GM08714 (cell line): ENCODE results near the gene FAM117B.
"Not testable (repeated sequence)": the region's sequence is repeated elsewhere in the genome, so short reads cannot be mapped to it uniquely, and the experiment has no call there.

Source experiments
- H3K4me3 ChIP-seq: fragments of 200-500 bp; sonication (Bioruptor generic); 2 replicates; pipeline ENCODE4 v1.5.1; 2014; ENCODE audit warnings: mild to moderate bottlenecking, low read length, inconsistent platforms
- ZNF274 ChIP-seq: IDR thresholded peaks from 2 replicates; pipeline ENCODE4 v1.6.1; 2012; ENCODE audit warnings: mild to moderate bottlenecking, low read depth, low read length

FAM117B gene

DNA sequence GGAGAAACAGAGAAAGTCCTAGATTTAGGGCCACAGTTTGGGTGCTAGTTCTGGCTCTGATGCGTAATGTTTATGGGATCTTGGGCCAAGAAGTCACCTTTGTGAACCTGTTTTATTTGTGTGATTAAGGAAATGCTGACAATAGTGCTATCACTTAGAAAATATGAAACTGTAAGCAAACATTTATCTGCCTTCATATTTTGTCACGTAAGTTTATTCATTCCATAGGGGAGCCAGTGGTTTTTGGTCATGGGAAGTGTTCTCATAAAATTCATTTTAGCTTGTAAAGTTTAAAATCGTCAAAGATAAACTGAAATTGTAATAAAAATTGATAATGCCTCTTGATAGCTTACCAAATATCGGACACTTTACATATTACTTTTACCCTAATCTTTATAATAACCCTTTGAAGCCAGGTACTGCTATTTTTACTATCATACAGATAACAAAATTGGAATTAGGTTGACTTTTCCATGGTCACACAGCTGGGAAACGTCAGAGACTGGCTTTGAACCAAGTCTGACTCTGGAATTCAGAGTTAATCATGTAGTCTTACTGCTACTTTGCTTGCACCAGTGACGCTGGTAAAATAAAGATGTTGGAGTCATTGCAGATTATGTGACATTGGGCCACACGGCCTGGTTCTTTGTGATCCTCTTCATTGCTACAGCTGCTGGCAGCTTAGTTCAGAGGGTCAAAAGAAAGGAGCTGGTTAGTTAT lies 137.1 kb downstream of the FAM117B start:
- TF ChIP-seq ZNF274 = no peak
- no peak overlapping the region for H3K4me3 ChIP-seq

GRCh38 chr2:202773301-202773973 lies 138.7 kb downstream of the FAM117B start:
- no peak for TF ChIP-seq ZNF274
- no peak overlapping the region for H3K4me3 ChIP-seq

DNA sequence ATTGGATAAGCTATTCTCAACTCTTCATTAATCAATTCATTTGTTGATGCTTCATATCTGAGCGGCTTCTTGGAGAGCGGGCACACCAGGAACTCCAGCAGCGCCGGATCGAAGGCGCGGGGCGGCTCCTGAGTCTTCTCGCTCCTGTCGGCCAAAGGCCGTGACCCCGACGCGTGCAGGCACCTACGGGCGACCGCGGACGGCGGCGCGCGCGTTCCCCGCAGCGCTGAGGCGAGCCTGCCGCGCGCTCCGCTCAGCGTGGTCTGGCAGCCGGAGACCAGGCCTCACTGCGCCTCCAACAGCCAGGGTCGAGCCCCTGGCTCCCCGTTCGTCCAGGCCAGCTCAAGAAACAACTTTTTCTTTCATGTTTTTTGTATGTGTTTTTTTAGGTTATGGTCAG lies 139.3 kb downstream of the FAM117B start:
- TF ChIP-seq ZNF274 = no peak
- no peak overlapping the region for H3K4me3 ChIP-seq

DNA sequence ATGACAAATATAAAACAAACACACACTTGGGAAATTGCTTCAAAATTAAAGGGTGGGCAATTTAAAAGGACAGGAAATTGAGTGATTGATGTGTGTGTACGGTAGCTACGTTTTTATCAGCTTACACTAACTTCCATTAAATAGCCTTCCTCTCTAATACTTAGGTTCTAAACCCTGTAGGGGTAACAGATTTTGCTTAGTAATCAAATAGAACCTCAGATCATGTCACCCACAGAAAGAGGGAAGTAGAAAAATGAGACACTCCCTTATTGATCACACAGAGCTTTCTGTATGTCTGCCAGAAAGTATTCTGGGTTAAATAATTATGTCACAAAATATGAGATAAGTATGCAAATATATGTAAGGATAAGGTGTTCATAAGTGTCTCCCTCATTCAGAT lies 143.4 kb downstream of the FAM117B start:
- H3K4me3 ChIP-seq = no peak overlapping the region
- no peak for TF ChIP-seq ZNF274

GRCh38 chr2:202780514-202781021 lies 145.8 kb downstream of the FAM117B start:
- TF ChIP-seq ZNF274 = no peak
- no peak overlapping the region for H3K4me3 ChIP-seq

- no peak overlapping the region for H3K4me3 ChIP-seq
- TF ChIP-seq ZNF274 = no peak
These were observed 148.3 kb downstream of the FAM117B start for GRCh38 chr2:202782940-202783558.

GRCh38 chr2:202786842-202787241 lies 152.1 kb downstream of the FAM117B start:
- no peak for TF ChIP-seq ZNF274
- H3K4me3 ChIP-seq = no peak overlapping the region

DNA sequence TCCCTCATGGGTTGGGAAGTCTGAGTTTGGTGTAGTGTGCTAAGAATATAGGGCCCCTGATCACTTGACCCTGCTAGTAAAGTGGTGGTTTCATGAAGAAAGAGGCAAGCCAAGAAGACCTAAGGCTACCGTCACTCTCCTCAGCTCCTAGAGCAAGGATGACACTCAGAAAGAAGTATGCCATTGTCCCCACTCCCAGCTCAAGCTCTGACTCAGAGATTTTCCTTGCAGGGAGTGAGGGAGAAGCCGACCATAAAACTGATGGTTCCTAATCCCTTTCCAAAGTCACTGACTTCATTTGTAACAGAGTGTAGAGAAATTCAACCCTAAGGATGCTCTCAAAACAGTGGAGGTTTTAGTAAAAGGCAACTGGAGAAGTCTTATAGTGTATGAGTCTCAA lies 155.9 kb downstream of the FAM117B start:
- no peak overlapping the region for H3K4me3 ChIP-seq
- TF ChIP-seq ZNF274 = no peak

GRCh38 chr2:202797944-202798343 lies 163.2 kb downstream of the FAM117B start:
- TF ChIP-seq ZNF274 = no peak
- H3K4me3 ChIP-seq = no peak overlapping the region

GRCh38 chr2:202805911-202806310 lies 171.1 kb downstream of the FAM117B start:
- H3K4me3 ChIP-seq = not testable (repeated sequence)

- not testable (repeated sequence) for H3K4me3 ChIP-seq
These were observed 172.8 kb downstream of the FAM117B start for GRCh38 chr2:202807431-202808138.

- no peak overlapping the region for H3K4me3 ChIP-seq
- no peak for TF ChIP-seq ZNF274
These were observed 174.0 kb downstream of the FAM117B start for GRCh38 chr2:202808754-202809153.

DNA sequence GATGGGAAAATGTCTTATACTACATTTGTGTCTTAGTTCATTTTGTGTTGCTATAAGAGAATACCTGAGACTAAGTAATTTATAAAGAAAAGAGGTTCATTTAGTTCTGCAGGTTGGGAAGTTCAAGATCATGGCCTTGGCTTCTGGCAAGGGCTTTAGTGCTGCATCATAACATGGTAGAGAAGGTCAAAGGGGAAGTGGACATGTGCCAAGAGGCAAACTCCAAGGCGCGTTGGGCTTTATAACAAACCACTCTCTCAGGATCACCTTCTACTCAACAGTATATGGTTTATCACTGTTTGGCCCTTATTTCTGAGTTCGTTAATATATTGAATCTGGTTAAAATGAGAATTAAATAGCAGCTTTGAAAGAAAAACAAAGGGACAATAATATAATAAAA lies 178.6 kb downstream of the FAM117B start:
- H3K4me3 ChIP-seq = no peak overlapping the region
- TF ChIP-seq ZNF274 = no peak

GRCh38 chr2:202814226-202814625 lies 179.5 kb downstream of the FAM117B start:
- TF ChIP-seq ZNF274 = no peak

More at GRCh38 chr2:202814226-202814625, 179.5 kb downstream of the FAM117B start:
- H3K4me3 ChIP-seq = no peak overlapping the region
